ENCODE results near the gene HS6ST1.

Gene HS6ST1

DNA sequence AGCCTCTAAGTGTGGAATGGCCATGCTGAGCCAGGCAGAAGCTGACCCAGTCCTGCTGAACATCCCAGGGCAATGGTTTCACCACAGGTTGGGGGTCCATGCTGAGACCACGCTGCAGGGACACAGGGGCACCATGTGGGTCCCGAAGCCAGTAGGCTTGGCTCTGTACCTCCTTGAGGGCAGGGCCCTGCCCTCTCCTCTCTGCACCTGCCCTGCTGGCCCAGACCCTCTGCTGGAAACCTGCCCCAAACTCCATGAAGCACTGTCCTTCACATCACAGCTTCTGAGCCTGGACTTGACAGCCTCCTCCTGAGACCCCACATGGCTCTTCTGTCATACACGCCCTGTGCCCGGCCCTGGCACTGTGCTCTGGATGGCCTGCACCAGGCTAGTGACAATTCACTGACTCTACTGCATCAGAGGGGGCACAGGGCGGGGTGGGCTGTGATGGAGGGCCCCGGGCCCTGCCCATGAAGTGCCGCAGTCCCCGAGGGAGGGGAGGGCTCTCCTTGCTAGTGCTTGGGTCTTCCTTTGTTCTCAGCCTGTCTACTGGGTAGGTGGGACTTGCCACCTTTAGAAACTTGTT, 24.7 kb downstream of the HS6ST1 start:
- DNase-seq: no peak

DNA sequence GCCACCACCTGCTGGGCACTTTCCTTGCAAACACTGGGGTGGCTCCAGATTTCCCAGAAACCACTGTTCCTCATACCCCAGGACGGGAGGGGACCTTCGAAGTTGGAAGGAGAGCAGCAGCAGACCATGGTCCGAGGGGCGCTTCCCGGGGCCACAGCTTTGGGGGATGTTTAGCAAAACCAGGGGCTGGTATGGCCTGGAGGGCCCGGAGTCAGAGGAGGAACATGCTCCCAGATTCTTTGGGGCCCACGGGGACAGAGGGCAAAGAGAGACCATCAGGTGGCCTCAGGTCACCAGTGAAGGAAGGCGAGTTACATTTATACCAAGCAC, 25.3 kb downstream of the HS6ST1 start:
- DNase-seq: no peak

DNA sequence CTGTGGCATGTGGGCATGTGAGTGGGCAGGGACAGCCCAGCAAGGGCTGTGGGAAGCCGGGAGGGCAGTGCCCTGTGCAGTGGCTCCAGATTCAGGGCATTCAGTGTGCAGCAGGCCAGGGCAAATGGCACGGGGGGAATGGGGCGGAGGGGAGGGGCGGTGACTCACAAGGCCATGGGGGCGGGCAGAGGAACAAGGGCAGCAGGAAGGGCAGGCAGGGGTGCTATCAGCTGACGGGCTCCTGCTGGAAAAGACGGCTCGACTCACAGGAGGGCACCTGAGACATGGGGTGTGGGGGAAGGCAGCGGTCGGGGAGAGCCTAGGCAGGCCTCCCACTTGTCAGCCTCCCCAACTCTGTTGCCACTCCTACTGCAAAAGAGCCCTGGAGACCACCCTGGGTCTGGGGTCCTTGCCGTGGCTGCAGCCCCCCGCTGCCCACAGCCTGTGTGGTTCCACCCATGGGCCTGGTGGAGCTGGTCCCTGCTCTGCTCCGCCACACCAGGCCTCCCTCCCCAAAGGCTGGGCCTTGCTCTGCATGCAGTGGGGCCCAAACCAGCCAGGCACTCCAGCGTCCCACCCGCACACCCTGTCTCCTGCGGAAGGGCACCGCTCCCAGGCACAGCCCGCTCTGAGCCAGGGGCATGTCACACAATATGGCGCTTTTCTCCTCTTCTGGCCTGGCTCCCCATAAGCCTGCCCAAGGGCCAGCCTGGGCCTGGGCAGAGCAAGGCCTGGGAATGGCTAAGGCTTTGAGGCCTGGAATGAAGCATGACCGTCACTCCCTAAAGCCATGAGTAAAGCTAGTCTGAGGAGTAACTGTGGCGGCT, 25.9 kb downstream of the HS6ST1 start:
- DNase-seq: no peak

DNA sequence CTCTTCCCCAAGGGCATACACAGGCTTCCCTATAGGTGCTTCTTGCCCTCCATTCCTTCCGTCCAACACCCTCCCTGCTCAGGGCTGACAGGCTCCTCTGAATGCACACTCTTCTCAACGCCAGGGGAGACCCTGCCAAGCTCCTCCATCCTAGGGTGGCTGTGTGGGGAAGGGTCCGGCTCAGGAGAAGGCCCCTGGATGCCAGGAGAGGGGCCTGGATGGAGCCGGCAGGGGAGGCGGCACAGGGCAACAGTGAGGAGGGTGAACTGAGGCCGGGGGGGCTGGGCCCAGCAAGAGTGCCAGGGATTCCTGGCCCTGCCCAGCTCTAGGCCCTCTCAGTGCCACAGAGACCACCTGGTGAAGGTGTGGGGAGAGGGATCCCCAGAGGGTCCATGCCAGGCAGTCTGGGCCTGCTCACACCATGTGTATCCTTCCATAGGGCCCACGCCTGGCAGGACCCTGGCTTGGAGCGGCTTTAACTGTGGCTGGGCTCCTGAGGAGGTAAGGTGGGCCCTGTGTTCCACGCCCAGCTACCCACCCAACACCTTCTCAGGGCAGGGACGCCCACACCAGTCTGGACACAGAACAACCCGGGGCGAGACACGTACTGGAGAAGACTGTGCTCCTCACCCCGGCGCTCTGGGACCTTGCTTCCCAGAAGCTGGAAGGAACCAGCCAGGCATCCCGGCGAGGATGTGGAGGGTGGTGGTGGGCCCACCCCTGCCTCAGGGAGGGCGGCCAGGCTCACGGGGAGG, 26.6 kb downstream of the HS6ST1 start:
- DNase-seq: no peak

DNA sequence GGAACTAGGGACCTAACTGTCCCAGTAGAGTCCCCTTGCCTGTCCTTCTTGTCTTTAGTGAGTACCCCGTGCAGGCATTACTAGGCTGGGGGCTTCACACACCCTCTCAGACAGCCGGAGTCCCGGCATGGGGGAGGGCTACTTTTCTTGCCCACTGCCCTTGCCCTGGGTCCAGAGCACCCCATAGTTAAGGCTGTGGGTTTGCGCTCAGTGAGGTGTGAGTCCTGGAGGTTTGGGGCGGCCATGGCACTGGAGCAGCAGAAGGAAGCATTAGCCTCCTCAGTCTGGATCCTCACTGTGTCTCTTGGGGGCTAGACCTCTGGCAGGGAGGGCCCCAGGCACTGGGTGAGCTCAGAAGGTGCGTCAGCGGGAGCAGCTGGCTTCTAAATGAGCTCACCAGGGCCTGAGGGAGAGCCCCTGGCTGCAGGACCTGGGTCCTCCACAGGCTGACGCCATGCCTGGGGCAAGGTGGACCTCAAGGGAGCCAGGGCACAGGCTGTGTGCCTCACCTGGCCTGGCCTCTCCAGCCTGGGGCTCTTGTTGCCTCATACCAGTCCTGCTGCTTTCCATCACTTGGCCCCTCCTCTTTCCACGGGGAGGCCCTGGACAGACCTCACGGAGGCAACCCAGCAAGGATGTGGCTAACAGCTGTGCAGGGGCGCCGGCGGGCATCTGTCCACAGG, 27.4 kb downstream of the HS6ST1 start:
- no peak for DNase-seq

DNA sequence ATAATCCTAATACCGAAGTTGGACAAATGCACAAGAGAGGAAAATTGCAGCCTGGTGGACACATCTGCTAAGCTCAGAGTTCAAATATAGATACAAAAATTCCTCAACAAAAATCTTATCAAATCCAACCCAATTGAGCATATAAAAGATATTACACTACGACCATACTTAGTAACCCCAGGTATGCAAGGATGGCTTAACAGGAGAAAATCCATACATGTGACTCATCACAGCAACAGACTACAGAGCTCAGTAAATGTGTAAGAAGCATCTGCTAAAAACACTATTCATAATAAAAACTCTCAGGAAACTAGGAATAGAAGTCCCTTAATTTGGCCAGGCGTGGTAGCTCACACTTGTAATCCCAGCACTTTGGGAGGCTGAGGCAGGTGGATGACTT, 28.3 kb downstream of the HS6ST1 start:
- no peak for DNase-seq

DNA sequence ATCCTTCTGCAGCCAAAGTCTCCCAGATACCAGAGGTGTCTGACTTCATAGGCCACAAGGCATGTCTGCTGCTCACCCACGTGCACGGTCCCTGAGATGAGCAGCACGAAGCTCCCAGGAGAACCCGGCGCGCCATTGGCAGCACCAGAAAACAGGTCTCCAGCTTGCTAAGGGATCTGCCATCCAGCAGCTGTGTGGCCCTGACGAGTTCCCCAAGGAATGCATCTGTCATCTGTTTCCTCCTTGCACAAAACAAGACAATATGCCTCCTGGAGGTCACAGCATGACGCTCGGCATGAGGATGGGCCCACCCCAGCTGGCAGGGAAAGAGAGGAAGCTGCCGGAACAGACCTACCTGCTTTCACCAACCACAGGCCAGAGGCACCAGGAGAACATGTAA, 29.2 kb downstream of the HS6ST1 start:
- DNase-seq: no peak

DNA sequence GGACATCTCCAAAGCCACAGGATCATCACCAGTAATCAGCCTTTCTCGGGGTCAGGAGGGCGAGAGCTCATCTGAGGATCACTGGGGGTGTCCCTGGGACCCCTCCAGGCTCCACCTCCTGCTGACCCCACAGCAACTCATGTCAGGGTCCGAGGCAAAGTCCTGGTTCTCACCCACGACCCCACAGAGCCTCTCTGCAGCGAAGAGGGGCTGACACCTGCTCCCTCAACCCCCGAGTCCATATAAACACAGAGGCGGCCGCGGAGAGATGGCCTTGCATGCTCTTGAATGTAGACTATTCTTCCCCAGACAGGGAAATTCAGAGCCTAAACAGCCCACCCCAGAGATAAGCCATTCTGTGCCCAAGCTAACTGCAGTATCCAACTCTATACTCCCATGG, 29.9 kb downstream of the HS6ST1 start:
- DNase-seq: no peak

DNA sequence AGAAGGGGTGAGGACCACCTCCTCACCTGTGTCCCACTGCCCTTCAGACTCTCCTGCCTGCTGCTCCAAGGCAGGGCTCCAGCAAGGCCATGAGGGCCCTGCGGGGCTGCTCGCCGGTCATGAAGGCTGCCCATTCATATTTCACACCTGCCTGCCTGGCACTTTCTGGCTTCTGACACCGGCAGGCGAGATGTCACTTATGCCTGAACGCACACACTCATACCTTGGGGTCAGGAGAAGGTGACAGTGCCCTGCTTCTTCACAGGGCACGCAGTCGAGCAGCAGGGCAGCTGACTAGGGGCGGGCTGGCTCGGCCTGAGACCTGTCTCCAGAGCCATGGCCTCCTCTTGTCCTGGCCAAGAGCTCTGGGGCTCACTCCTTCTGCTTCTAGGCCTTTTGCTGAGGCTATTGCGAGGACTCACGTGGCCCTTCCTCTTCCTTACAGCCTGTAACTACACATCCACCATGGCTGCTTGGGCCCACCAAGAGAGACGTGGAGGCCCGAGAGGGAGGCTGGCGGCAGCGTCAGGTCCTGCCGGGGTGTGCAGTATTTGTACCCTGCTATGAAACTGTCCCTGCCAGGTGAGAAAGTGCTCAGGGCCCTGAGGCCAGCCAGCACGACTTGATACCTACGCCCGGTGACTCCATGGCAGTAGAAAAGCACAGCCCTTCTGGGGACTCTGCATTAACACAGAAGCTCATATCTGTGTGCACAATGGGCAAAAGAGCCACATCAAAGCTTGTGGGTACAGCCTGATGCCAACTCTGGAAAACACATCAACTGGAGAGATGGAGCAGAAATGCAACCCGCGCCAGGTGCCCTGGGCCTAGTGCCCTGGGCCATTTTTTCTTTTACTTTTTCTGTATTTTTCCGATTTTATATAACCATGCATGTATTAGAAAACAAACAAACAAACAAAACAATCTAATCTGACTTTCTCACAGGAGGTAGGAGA, 30.6 kb downstream of the HS6ST1 start:
- DNase-seq: no peak

DNA sequence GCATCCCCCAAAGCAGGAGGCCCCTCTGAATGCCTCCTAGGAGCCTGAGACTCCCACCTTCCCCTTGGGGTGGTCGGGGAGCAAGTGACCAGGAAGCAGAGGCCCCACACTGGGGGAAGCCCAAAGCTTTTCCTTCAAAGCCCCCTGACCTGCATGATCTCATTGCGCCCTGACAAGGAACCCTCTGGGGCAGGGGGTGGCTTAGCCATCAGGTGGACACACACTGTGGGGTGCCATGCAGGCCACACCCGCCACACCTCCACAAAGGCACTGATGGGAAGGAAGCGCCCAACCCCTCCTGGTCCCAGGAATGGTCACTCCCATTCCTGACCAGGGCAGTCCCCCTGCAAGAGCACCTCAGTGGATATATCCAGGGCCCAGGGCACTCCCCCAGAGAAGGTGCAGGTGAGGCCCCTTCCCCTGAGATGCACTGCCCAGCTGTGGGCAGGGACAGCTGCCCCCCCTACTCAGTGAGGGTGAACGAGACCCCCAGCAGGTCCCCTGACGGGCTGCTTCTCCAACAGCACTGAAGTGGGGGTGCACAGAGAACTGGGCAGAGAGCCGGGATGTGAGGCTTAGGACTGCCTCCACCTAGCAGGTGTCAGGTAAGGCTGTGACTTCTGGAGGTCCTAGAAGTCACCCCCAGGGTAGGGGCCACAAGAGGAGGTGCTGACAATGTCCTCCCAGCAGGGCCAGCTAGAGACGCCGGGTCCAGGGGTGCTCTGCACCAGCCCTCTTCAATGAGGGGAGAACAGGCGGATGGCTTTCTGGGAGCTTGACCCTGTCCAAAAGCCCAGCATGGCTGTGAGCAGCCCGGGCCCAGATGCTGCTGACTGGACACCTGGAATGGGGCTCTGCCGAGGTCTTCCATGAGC, 31.5 kb downstream of the HS6ST1 start:
- no peak for DNase-seq

DNA sequence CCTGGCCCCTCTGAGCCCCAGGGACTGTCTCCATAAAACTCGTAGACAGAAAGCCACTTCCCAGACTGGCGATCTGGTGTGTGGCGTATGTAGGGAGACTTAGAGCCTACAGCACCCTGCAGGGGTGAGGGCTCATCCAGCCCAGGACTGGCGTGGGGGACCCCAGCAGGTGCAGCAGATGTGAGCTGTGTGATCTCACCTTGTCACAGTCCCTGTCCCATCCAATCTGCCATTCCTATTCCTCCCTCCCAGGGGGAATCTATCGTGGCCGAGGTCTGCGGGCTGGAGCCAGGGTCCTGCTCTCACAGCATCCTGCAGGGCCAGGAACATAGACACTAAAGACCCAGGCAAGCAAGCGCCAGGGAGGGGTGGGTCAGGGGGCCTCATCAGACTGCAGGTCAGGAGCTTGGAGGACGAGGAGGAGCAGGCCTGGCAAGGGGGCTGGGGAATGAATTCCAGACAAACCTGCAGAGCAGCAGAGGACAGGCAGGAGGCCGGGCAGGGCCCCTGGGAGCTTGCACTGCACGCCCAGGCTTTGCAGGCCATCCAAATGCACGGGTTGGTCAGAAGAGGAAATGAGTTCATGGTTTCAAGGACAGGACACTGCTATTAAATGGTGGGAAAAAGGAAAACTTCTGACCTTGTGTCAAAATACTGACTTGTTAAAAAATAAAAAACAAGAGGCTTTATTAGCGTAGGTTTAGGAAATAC, 32.5 kb downstream of the HS6ST1 start:
- no peak for DNase-seq

DNA sequence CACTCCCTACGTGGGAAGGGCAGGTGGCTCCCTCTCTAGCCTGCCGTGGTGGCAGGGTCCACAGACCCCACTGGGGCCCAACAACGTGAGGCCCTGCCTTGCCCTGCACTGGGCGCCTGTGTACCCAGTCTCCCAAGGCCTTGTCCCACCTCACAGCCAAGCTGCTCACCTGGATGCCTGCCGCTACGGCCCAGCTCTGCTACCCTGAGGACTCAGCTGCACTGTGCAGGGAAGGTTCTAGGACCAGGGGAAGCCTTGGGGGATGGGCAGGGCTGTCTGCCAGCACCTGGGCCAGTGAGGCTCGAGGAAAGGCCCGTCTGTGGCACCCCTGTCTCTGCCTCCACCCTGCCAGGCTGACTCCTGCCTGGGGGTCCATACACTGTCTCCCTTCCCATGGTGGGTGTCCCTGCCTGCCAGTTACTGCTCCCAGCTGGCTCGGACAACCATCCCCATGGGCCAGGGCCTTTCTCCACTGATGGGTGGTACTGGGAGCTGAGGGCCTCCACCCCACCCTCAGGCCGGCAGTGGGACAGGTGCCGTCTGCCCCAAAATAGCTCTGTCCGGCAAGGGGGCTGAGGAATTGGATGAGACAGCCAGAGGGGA, 33.2 kb downstream of the HS6ST1 start:
- no peak for DNase-seq

DNA sequence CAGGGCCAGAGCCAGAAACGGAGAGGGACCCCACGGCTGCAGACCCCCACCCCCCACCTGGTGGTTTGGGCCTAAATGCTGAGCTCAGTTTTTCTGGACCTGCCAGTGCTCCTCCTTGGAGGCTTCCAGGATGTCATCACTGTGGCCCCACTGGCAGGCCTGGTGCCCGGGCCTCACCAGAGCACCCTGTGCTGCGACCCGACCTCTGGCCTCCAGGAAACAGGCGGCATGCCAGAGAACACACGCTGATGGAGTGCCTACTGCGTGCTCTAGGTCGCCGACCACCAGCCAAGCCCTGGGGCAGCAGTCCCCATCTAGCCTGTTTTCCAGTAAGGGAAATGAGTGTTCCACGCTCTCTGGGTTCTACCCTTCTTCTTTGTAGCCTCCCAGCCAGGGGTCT, 33.8 kb downstream of the HS6ST1 start:
- no peak for DNase-seq

DNA sequence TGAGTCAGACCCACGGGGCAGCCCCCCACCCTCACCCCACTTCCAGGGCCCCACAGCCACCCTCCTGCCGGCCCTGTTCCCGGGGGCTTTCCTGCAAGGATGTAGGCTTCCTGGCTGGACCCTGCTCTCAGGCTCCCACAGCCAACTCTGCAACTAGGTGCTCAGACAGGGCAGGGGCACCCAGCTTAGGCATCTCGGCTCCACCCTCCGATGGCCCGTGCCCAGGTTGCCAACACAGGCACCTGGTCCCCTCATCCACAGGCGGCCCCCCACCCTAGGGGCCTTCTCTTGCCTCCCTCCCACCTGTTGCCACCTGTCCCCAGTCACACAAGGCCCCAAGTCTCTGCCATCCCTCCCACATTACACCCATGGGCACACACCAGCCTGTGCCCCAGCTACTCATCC, 34.6 kb downstream of the HS6ST1 start:
- DNase-seq: no peak

DNA sequence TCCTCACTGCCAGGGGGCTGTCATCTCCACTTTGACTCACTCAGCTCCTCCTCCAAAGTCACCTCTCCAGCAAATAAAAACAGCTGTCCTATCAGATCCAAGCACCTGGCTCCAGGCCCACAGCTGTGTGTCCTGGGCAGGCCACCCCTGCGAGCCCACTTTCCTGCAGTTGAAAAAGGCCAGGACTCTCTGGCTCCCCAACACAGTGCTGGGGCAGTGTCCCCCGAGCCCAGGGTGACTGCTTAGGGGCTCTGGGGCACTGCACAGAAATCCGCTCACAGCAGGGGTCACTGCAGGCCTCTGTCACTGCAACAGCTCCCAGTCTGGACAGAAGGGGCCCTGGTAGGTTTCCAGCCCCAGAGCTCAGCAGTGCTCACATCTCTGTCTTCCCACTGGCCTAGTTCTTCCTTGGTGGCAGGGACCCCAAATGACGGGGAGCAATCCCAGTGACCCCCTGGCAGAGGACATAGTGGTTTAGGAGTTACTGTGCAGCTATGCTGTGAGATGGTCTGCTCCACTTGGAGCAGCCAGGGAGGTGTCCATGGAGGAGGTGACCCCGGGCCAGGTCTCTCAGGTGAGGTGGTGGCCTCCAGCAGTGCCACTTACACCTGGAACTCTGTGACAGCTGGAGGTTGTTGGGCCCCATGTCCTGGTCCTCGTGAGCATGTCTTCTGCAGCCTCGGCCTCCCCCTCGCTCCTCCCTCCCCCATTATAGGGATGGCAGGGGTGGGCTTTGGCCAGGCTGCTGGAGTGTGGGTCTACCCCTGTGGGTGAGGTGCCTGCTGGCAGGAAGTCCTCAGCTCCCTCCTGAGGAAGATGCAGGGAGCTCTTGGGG, 35.5 kb downstream of the HS6ST1 start:
- no peak for DNase-seq

DNA sequence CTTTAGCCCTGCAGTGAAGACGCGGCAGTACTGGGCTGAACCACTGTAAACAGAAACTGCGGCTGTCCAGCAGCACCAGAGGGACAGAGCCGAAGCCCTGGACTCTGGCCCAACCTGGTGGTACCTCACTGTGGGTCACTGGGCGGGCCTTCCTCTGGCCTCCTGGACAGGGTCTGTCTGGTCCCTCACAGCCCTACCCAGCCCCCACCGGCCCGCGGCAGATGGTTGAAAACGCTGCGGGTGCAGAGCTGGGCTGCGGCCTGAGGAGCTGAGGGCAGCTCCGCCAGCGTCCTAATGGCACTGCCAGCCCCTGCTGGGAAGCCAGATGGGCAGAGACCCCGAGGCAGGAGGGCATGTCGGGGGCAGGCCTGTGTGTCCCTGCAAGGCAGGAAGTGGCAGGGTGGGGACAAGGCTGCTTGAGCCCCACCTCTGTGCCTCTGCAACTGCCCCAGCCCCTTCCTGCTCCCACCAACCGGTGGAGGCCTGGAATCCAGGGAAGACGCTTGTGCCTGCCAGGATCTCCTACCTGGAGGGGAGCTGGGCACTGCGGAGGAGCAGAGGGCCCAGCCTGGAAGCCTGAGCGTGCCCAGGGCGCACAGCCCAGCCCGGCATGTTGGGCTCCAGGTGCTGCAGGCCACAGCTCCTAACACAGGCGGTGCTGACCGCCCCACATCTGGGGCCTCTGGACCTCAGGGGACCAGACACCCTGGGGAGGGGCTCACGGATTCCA, 36.3 kb downstream of the HS6ST1 start:
- DNase-seq: no peak

DNA sequence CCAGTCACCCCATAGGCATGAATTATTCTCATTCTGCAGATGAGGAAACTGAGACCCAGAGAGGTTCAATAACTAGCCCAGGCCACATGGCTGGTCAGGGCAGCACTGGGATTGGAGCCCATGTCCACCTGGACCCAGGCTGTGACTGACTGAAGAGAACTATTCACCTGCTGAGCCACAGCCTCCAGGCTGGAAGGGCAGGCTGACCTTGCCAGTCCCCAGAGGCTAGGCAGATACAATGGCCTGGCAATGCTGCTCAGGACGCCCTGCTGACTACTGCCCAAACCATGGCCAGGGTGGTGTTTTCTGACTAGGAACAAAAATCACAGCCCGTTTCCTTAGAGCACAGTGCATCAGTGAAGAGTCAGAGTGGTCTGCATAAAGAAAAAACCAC, 36.8 kb downstream of the HS6ST1 start:
- DNase-seq: no peak

DNA sequence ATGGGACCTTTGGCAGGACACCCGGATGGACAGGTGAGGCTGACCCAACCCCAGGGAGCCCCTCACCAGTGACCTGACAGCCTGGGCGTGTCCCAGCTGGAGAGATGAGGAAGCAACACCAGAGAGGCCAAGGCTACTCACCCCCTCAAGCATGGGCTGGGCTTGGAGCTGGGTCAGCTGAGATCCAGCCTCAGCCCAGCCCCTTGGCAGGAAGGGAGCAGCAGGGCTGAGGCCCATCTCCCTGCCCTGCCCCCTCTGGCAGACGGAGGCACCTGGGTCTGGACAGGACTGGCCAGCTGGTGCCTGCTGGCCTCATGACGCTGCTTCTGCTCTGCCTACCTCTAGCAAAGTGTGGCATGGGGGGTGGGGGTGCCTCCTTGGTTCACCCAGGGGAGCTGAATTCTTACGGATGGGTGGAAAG, 37.8 kb downstream of the HS6ST1 start:
- no peak for DNase-seq
